ENCODE measurements around the gene IGF2BP2.

IGF2BP2 gene

GRCh38 chr3:185763347-185764005, 61.4 kb downstream of the IGF2BP2 start:
- no peak for TF ChIP-seq CTCF (IDR thresholded peaks at IDR 0.05; ENCODE audit: extremely low read depth, missing control alignments)
- no peak for DNase-seq (ENCODE audit: low spot score)

DNA sequence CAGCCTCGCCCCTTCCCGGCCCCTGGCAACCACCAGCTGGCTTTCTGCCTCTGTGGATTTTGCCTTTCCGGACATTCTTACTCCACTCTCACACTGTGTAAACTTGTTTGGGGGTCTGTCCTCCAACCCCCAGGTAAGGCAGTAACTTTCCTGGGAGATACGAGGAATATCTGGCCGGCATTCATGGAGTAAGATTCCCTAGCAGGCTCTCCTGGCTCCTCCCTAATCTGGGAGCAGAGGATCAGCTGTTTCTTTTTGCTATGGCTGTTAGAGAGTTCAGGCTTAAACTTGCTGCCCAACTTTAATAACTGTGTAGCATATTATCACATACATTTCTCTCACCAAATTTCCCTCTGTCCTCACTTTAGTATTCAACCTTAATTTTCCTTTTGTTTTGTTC, 64.3 kb downstream of the IGF2BP2 start:
- TF ChIP-seq CTCF (IDR thresholded peaks at IDR 0.05; ENCODE audit: extremely low read depth, missing control alignments) = no peak
- no peak for DNase-seq (ENCODE audit: low spot score)

DNA sequence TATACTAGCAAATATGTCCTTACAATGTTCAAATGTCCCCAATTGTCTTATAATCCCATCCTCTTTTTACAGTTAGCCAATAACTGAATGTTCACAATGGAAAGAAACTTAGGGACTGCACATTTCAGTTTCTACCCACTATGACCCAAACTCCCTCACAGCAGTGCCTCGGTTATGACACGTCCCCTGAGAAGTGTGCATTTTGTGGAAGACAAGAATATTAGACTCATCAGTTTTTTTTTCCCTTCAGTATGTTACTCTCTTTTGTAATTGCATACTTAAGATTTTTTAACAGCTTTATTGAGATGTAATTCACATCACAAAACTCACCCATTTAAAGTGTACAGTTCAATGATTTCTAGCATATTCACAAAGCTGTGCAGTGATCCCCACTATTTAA, 64.8 kb downstream of the IGF2BP2 start:
- DNase-seq (ENCODE audit: low spot score) = no peak
- no peak for TF ChIP-seq CTCF (IDR thresholded peaks at IDR 0.05; ENCODE audit: extremely low read depth, missing control alignments)

GRCh38 chr3:185759512-185759911, 65.3 kb downstream of the IGF2BP2 start:
- no peak for DNase-seq (ENCODE audit: low spot score)
- TF ChIP-seq CTCF (IDR thresholded peaks at IDR 0.05; ENCODE audit: extremely low read depth, missing control alignments) = no peak

DNA sequence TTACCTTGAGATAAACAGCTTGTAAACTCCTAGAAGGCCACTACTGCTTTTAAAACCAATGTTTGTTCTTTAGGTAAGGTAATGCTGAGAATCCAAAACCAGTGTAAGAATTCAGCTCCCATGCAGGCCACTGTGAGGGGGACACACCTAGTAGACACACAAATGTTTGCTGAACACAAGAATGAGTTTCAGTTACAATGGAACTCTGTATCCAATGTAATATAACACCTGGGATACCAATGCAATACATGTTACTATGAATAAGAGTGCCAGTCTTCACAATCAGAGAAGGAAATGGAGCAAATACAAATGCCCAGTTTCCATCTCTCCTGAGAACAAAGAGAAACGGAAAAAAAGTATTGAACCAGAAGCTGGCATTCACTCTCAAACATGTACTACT, 65.9 kb downstream of the IGF2BP2 start:
- DNase-seq (ENCODE audit: low spot score) = no peak
- no peak for TF ChIP-seq CTCF (IDR thresholded peaks at IDR 0.05; ENCODE audit: extremely low read depth, missing control alignments)

DNA sequence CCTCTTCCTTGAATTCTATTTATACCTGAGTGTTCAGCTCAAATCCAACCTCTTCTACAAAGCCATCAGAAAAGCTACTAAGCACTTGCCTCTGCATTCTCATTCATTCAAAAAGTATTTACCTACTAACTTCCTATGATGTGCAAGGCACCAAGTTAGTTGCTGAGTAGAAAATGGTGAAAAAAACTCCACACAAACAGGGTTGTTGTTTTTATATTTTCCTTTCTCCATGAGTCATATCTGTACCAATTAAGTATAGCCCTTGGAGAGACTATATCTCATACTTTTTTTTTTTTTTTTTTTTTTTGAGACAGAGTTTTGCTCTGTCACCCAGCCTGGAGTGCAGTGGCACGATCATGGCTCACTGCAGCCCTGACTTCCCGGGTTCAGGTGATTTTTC, 67.7 kb downstream of the IGF2BP2 start:
- no peak for DNase-seq (ENCODE audit: low spot score)
- TF ChIP-seq CTCF (IDR thresholded peaks at IDR 0.05; ENCODE audit: extremely low read depth, missing control alignments) = no peak

DNA sequence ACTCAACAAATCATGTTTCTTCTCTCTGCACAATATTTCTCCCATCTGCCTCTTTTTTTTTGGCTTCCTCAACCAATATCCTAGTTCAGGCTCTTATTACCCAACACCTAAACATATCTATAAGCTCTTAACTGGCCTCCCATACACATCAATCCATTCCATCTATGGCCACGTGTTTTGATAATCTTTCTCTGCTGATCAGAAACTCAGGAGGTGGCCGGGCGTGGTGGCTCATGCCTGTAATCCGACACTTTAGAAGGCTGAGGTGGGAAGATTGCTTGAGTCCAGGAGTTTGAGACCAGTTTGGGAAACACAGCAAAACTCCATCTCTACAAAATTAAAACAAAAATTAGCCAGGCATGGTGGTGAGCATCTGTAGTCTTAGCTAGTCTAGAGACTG, 68.4 kb downstream of the IGF2BP2 start:
- no peak for TF ChIP-seq CTCF (IDR thresholded peaks at IDR 0.05; ENCODE audit: extremely low read depth, missing control alignments)
- no peak for DNase-seq (ENCODE audit: low spot score)

Data from GM20000 (cell line).